Activated CD4-positive, alpha-beta memory T cell treated with anti-CD3 and anti-CD28 coated beads for 36 hours (primary cell): ENCODE measurements around the gene APBA2. TPM values are rescaled to one million over a fixed set of nuclear protein-coding genes. Genes with fewer than 3 reads are reported as not detected.
"Not testable (repeated sequence)": the region's sequence is repeated elsewhere in the genome, so short reads cannot be mapped to it uniquely, and the experiment has no call there.

Source experiments
- CTCF ChIA-PET: fragments of 350-600 bp; sonication (Branson Sonifier 250); formaldehyde crosslinking; loops from one replicate; lab custom pipeline; 2021; ENCODE audit warnings: antibody characterized with exemption, inconsistent platforms; lab: Charles Lee
- POLR2A ChIA-PET: fragments of 350-600 bp; sonication (Branson Sonifier 250); formaldehyde crosslinking; loops from one replicate; lab custom pipeline; 2021; ENCODE audit warnings: antibody characterized with exemption; lab: Charles Lee
- DNase-seq: peaks from one replicate; pipeline ENCODE4 v3.0.0-alpha.2; 2020
- H3K27ac Mint-ChIP-seq: one replicate; pipeline ENCODE4 v1.8.0; 2021; ENCODE audit warnings: mixed read lengths
- H3K27me3 Mint-ChIP-seq: one replicate; pipeline ENCODE4 v1.8.0; 2021; ENCODE audit warnings: mixed read lengths
- H3K36me3 Mint-ChIP-seq: one replicate; pipeline ENCODE4 v1.8.0; 2021; ENCODE audit warnings: mixed read lengths
- H3K4me1 Mint-ChIP-seq: one replicate; pipeline ENCODE4 v1.8.0; 2021; ENCODE audit warnings: low read depth, mixed read lengths
- H3K4me3 Mint-ChIP-seq: one replicate; pipeline ENCODE4 v1.8.0; 2021; ENCODE audit warnings: mild to moderate bottlenecking, mixed read lengths
- H3K9me3 Mint-ChIP-seq: one replicate; pipeline ENCODE4 v1.8.0; 2021; ENCODE audit warnings: mixed read lengths
- intact Hi-C: fragments of 100-400 bp; cut with micrococcal nuclease; formaldehyde crosslinking; loops from one replicate; pipeline ENCODE4 v1.15.1; 2023
- total RNA-seq, 2 experiments: library from RNA; stranded (reverse); gene quantifications; one replicate each; pipeline ENCODE4 v1.2.3, GENCODE V29; 2021

APBA2 gene
- total RNA-seq, 2 experiments from 2014 or later, result 6.4 to 8.9 TPM

- no peak for DNase-seq
- Mint-ChIP-seq H3K4me3 (no peak overlapping the region), H3K4me1 (peaks cover 12% of the 10 kb centered on the region), H3K9me3 (peaks cover 6% of the 10 kb centered on the region), H3K27ac (no peak overlapping the region), H3K36me3 (peaks cover 7% of the 10 kb centered on the region), H3K27me3 (no peaks in the 10 kb centered on the region)
- intact Hi-C loops, result no loop called here
- POLR2A ChIA-PET, result interaction anchor here (0.5 kb wide), 1 partner anchor 126 kb away, joined by 7 read pairs; no protein-coding TSS in a partner anchor
- CTCF ChIA-PET, result interaction anchor here (0.9 kb wide), 1 partner anchor 93 kb away, joined by 3 read pairs; no protein-coding TSS in a partner anchor
These were observed 123.1 kb downstream of the APBA2 start for GRCh38 chr15:29008846-29009245.

- Mint-ChIP-seq H3K27me3 (no peaks in the 10 kb centered on the region), H3K36me3 (peaks cover 4% of the 10 kb centered on the region), H3K4me3 (no peak overlapping the region), H3K27ac (no peak overlapping the region), H3K9me3 (no peaks in the 10 kb centered on the region), H3K4me1 (peaks cover 17% of the 10 kb centered on the region)
- ChIA-PET CTCF (no interaction called here), POLR2A (no interaction called here)
- DNase-seq, result no peak
- intact Hi-C loops, result no loop called here
These were observed 126.3 kb downstream of the APBA2 start for GRCh38 chr15:29012097-29012496.

GRCh38 chr15:29014493-29014892 lies 128.7 kb downstream of the APBA2 start:
- POLR2A ChIA-PET, result interaction anchor here (0.5 kb wide), 1 partner anchor 44 kb away, joined by 3 read pairs; no protein-coding TSS in a partner anchor
- no peaks in the 10 kb centered on the region for H3K9me3 Mint-ChIP-seq
- peaks cover 17% of the 10 kb centered on the region for H3K4me1 Mint-ChIP-seq
- intact Hi-C loops, result no loop called here
- peaks cover 4% of the 10 kb centered on the region for H3K36me3 Mint-ChIP-seq
- H3K27me3 Mint-ChIP-seq, result no peaks in the 10 kb centered on the region
- no peak overlapping the region for H3K4me3 Mint-ChIP-seq
- no peak overlapping the region for H3K27ac Mint-ChIP-seq
- DNase-seq, result no peak
- CTCF ChIA-PET, result interaction anchor here (0.6 to 0.9 kb wide), 2 partner anchors 76 to 88 kb away, joined by 3 read pairs; no protein-coding TSS in a partner anchor

GRCh38 chr15:29016518-29016917 lies 130.7 kb downstream of the APBA2 start:
- Mint-ChIP-seq H3K36me3 (peaks cover 4% of the 10 kb centered on the region), H3K4me3 (no peak overlapping the region), H3K27me3 (no peaks in the 10 kb centered on the region), H3K27ac (no peak overlapping the region), H3K9me3 (no peaks in the 10 kb centered on the region), H3K4me1 (peaks cover 15% of the 10 kb centered on the region)
- CTCF ChIA-PET, result interaction anchor here (0.6 to 0.8 kb wide), 2 partner anchors 62 to 957 kb away, joined by 3 read pairs; no protein-coding TSS in a partner anchor
- DNase-seq, result no peak
- intact Hi-C loops, result no loop called here
- POLR2A ChIA-PET, result no interaction called here

GRCh38 chr15:29018120-29018805 lies 132.5 kb downstream of the APBA2 start:
- intact Hi-C loops, result no loop called here
- Mint-ChIP-seq H3K27me3 (no peaks in the 10 kb centered on the region), H3K36me3 (peaks cover 4% of the 10 kb centered on the region), H3K4me1 (peaks cover 11% of the 10 kb centered on the region), H3K4me3 (no peak overlapping the region), H3K27ac (no peak overlapping the region), H3K9me3 (no peaks in the 10 kb centered on the region)
- POLR2A ChIA-PET, result no interaction called here
- DNase-seq, result no peak
- CTCF ChIA-PET, result no interaction called here

GRCh38 chr15:29018995-29019976 lies 133.5 kb downstream of the APBA2 start:
- peaks cover 2% of the 10 kb centered on the region for H3K4me1 Mint-ChIP-seq
- H3K4me3 Mint-ChIP-seq, result no peak overlapping the region
- no peak overlapping the region for H3K27ac Mint-ChIP-seq
- intact Hi-C loops, result no loop called here
- DNase-seq, result no peak
- no peaks in the 10 kb centered on the region for H3K36me3 Mint-ChIP-seq
- ChIA-PET CTCF (no interaction called here), POLR2A (no interaction called here)
- no peaks in the 10 kb centered on the region for H3K27me3 Mint-ChIP-seq
- no peaks in the 10 kb centered on the region for H3K9me3 Mint-ChIP-seq

GRCh38 chr15:29021857-29022256 lies 136.1 kb downstream of the APBA2 start:
- H3K27ac Mint-ChIP-seq, result no peak overlapping the region

GRCh38 chr15:29024662-29025061 lies 138.9 kb downstream of the APBA2 start:
- Mint-ChIP-seq H3K27me3 (no peaks in the 10 kb centered on the region), H3K4me1 (peaks cover 2% of the 10 kb centered on the region), H3K27ac (no peak overlapping the region), H3K9me3 (no peaks in the 10 kb centered on the region), H3K36me3 (no peaks in the 10 kb centered on the region), H3K4me3 (no peak overlapping the region)
- ChIA-PET POLR2A (no interaction called here), CTCF (no interaction called here)
- intact Hi-C loops, result no loop called here
- DNase-seq, result no peak

More at GRCh38 chr15:29021857-29022256, 136.1 kb downstream of the APBA2 start:
- intact Hi-C loops, result no loop called here
- POLR2A ChIA-PET, result no interaction called here
- Mint-ChIP-seq H3K4me1 (no peaks in the 10 kb centered on the region), H3K36me3 (no peaks in the 10 kb centered on the region), H3K27me3 (no peaks in the 10 kb centered on the region), H3K9me3 (no peaks in the 10 kb centered on the region), H3K4me3 (no peak overlapping the region)
- CTCF ChIA-PET, result interaction anchor here (1.0 kb wide), 1 partner anchor 80 kb away, joined by 3 read pairs; no protein-coding TSS in a partner anchor
- no peak for DNase-seq

GRCh38 chr15:29025411-29025810 lies 139.6 kb downstream of the APBA2 start:
- H3K27ac Mint-ChIP-seq, H3K4me3 Mint-ChIP-seq, H3K36me3 Mint-ChIP-seq, CTCF ChIA-PET, POLR2A ChIA-PET, H3K9me3 Mint-ChIP-seq, H3K27me3 Mint-ChIP-seq, DNase-seq, intact Hi-C loops, H3K4me1 Mint-ChIP-seq: not testable (repeated sequence)

GRCh38 chr15:29028158-29028557 lies 142.4 kb downstream of the APBA2 start:
- H3K36me3 Mint-ChIP-seq, H3K4me3 Mint-ChIP-seq, POLR2A ChIA-PET, DNase-seq, intact Hi-C loops, H3K27me3 Mint-ChIP-seq, H3K9me3 Mint-ChIP-seq, H3K27ac Mint-ChIP-seq, CTCF ChIA-PET: not testable (repeated sequence)
- H3K4me1 Mint-ChIP-seq, result peaks cover 13% of the 10 kb centered on the region

- intact Hi-C loops, result no loop called here
- CTCF ChIA-PET, result interaction anchor here (1.0 kb wide), 1 partner anchor 10 kb away, joined by 4 read pairs; no protein-coding TSS in a partner anchor
- H3K4me1 Mint-ChIP-seq, result peaks cover 13% of the 10 kb centered on the region
- H3K36me3 Mint-ChIP-seq, result peaks cover 8% of the 10 kb centered on the region
- no peak overlapping the region for H3K27ac Mint-ChIP-seq
- H3K4me3 Mint-ChIP-seq, result no peak overlapping the region
- POLR2A ChIA-PET, result no interaction called here
- peaks cover 5% of the 10 kb centered on the region for H3K9me3 Mint-ChIP-seq
- no peaks in the 10 kb centered on the region for H3K27me3 Mint-ChIP-seq
- no peak for DNase-seq
These were observed 143.9 kb downstream of the APBA2 start for GRCh38 chr15:29029651-29030195.
